Hippocampal formation (tissue), 2 donors: Measurements from ENCODE around the gene MEIS1.
"Not testable (repeated sequence)": the region's sequence is repeated elsewhere in the genome, so short reads cannot be mapped to it uniquely, and the experiment has no call there.

Experiments used
- DNase-seq, 2 donors: peaks; one replicate each; lab custom pipeline; 2025; lab: John Stamatoyannopoulos, UW

The MEIS1 gene

DNA sequence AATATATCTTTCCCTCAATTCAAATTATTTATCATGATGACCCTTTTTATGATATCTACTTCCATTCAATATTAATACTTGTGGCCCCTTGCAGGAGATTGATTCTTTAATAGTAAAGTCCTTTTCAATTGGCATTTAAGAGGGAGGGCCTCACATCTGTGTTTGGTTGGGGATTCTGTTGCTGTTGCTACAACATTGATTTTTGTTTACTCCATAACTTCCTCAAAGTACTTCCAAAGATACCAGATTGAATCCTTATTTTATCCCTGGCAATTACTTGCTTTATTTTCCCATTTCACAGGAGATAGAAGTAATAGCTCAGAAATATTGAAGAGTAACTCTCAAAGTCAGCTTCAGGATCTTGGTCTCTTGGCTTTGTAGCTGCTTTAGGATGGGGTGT, 32.8 kb downstream of the MEIS1 start:
- no peak for DNase-seq

GRCh38 chr2:66469214-66469902, 34.4 kb downstream of the MEIS1 start:
- no peak for DNase-seq

DNA sequence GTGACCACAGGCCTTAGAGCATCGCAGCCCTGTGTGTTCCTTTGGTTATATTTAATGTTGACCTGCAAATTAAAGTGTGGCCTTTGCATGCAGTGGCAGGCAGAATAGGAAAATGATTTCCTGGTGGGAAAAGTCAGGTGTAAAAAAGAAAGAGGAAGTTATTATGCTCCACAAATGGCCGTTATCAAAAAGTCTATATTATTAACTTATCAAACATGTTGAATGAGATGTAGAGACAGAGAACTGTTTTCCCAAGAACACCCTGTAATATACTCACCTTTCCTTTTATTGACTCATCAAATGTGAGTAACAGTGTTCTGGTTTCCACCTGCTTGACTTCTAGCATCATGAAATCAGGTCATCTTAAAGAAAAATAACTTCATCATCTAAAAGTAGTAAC, 35.3 kb downstream of the MEIS1 start:
- DNase-seq = no peak

GRCh38 chr2:66472225-66472843, 37.4 kb downstream of the MEIS1 start:
- no peak for DNase-seq

GRCh38 chr2:66477135-66477842, 42.4 kb downstream of the MEIS1 start:
- no peak for DNase-seq

DNA sequence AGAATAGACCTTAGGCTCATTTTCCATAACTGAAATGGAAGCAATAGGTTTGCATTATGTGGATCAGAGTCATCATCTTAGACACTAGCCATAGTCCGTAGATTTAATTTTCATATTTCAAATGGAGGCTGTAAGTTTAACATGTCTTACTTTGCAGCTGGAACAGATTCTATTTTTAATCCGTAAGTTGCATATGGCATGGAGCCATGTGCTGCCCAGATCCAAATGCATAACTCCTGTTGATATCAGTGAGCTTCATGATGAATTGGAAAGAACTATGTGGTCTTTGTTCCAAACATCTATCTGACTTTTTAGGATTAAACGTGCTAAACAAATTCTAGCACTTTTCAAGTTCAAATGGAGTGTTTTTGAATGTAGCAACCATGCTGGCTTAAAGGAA, 43.4 kb downstream of the MEIS1 start:
- DNase-seq = no peak

GRCh38 chr2:66478731-66479316, 43.9 kb downstream of the MEIS1 start:
- no peak for DNase-seq

GRCh38 chr2:66481100-66481549, 46.2 kb downstream of the MEIS1 start:
- no peak for DNase-seq

DNA sequence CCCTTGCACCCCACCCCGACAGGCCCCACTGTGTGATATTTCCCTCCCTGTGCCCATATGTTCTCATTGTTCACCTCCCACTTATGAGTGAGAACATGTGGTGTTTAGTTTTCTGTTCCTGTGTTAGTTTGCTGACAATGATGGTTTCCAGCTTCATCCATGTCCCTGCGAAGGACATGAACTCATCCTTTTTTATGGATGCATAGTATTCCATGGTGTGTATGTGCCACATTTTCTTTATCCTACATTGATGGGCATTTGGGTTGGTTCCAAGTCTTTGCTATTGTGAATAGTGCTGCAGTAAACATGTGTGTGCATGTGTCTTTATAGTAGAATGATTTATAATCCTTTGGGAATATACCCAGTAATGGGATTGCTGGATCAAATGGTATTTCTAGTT, 50.3 kb downstream of the MEIS1 start:
- not testable (repeated sequence) for DNase-seq

- DNase-seq = no peak
These were observed 54.0 kb downstream of the MEIS1 start for GRCh38 chr2:66488946-66489345.

GRCh38 chr2:66489436-66489835, 54.5 kb downstream of the MEIS1 start:
- DNase-seq = no peak

DNA sequence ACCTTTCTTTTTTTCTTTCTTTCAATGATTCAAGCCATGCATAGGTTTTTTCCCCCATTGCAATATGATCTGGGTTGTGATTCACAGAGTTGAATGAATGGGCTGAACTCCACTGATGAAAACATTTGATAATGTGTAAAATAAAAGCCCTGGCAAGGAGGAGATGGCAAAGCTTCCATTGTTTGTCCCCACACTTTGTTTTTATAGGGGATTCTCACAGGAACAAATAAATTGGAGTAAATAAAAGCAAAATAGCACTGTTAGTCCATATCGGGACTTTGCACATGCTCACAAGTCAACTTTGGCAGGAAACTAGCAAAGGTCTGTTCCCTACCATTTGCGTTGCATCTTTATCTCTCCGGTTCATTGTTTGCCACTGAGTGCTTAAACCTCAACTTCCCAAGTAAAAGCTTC, 55.7 kb downstream of the MEIS1 start:
- no peak for DNase-seq

DNA sequence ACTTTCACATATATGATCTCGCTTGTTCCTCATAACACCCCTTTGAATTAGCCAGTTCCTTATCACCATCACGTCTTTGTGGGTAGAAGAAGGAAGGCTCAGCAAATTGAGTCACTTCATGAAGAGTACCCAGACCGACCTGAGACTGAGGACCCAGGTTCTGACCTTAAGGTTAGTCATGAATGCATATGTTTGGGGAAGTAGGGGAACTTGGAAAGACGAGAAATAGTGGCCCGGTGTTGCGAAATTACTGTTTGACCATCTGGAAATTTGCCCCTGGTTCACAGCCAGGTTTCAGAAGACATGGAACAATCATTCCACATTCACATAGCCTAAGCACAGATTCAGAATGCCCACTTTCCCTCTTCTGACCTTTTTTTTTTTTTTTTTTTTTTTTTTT, 59.8 kb downstream of the MEIS1 start:
- DNase-seq = no peak

DNA sequence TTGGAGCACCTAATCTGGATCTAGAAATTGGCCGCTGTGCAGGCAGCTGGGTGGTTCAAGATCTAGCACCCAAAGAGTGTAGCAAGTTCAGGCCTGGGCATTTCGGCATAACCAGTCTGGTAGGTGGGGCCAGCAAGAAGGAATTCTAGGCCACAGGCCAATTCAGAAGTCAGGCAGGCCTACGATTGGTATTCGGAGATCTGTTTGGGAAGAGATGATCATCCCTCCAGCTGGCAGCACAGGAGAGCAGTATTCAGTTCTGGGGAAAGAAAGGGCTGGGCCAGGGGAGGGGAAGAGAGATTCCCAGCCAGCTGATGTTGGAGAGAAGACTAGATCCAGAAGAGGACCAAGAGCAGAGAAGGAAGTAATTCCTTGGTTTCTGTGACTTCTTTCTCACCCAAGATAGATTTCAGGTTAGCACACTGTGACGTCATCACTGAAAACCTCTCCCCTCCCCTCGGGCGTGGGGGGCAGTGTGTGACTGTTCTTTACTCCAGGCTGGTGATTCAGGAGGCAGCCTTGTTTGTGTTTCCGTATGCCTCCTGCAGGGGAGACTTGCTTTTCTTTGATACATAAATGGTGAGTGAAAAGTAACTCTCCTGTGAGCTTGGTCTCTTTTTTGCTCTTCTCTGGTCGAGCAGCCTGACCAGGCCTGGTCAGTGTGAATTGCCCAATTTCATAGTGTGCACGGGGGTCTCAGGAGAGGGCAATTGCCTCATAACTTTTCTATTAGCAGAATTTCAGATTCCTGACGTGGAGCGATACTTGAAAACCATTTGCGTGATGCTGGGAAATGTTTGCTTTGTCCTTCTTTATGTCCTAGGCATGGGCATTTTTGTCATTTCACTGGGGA, 61.1 kb downstream of the MEIS1 start:
- no peak for DNase-seq

DNA sequence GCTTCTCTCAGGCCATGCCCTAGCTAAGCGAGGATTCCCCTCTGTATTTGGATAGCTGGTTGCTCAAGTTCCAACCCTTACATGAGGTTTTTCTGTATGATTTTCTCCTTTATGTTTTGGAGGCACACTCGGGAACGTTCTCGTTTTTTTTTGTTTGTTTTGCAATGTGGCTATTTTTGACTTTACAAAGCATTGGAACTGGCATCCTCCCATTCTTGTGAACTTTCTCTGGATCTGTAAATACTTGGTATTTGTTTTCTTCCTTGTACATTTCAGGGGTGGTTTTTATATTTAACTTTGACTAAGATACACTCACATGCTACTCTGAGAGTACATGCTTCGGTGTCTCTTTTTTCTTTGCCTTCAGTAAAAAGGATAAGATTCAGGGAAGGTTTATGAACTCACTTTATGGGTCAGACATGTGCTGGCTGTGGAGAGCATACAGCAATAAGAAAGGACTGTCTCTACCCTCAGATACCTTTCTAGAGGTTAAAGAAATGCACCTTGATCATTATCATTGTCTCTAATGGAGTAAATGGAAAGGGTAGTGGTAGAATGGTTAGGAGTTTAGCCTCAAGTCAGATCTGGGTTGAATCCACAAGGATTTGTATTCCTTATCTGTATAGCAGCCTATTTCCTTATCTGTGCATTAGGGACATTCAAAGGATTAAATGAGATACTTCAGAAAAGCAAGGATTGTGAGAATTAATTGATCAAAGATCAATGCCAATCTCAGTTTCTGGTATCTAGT, 61.9 kb downstream of the MEIS1 start:
- no peak for DNase-seq

DNA sequence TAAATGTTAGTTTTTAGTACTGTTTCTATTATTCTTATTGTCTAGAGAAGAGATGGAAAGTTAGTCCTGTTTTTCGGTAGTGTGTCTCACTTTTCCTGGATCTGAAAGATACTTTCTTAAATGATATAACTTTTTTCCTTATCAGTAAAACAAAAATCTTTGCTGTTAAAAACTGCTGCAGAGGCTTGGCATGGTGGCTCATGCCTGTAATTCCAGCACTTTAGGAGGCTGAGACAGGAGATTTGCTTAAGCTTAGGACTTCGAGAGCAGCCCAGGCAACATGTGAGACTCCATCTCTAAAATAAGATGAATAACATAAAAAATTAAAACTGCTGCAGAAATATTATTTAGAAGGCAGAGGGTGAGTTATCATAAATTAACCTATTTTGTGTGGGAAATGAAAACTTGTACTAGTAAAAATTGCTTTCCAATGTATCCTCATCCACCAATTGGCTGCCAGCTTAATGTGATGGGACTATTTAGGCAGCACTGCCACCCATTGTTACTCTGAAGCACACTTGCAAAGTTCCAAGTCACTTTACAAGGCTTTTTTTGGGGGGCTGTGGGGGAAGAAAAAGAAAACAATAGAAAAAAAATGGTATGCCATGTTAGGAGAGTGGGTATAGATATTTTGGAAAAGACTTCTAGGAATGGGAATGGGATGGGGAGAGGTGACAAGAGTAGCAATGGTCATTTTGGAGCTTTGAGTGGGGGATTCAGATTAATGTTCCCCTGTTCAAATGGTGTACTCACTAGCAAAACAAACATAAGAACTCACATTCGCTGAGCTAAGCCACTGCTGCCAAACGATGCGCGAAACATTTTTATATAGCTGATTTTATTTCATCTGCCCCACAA, 62.7 kb downstream of the MEIS1 start:
- peak in 1 of 2 donors; percentile 19 for DNase-seq

GRCh38 chr2:66498289-66498975, 63.5 kb downstream of the MEIS1 start:
- DNase-seq = no peak

GRCh38 chr2:66501267-66501666, 66.3 kb downstream of the MEIS1 start:
- no peak for DNase-seq

DNA sequence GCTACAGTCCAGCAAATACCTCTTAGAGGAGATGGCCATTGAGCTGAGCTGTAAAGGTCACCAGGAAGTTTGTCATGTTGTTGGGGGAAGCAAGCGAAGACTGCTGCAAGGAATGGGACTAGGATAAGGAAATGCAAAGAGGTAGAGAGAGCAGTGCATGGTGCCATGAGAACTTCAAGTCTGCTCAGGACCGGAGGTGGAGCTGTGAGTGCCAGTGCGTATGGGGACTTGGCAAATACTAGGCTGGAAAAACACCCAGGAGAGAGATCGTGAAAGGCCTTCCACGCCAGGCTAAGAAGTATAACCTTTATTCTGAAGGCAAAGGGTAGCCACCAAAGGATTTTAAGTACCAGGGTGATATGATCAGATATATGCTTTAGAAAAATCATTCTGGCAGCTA, 71.3 kb downstream of the MEIS1 start:
- DNase-seq = no peak
